Testis (tissue), 2 donors: ENCODE measurements around the gene B3GLCT.

Experiments
- CTCF ChIP-seq, 3 experiments: fragments of 450-650 bp in 2 of 3; fragments of 200-600 bp in 1 of 3; sonication (generic) in 1 of 3; IDR thresholded peaks; one replicate each; pipeline ENCODE4 v1.5.1; 2016 to 2019; ENCODE audit warnings: antibody characterized with exemption in 3 of 3, mild to moderate bottlenecking in 2 of 3, moderate library complexity in 1 of 3
- POLR2A ChIP-seq: fragments of 450-650 bp; IDR thresholded peaks from one replicate; pipeline ENCODE4 v1.6.1; 2017; ENCODE audit warnings: antibody characterized with exemption, mild to moderate bottlenecking, moderate library complexity

- TF ChIP-seq CTCF (IDR thresholded peaks at IDR 0.05) (no peak), POLR2A (no peak)
These were observed 7.5 kb upstream of the B3GLCT start for GRCh38 chr13:31192306-31192705.
